Activated gamma-delta T cell (primary cell): ENCODE measurements around the gene OSGEP.

Source experiments
- DNase-seq: peaks from one replicate; lab custom pipeline; 2025; lab: John Stamatoyannopoulos, UW
- total RNA-seq, 2 donors: gene quantifications; one replicate each; lab custom pipeline; 2026; lab: John Stamatoyannopoulos, UW

Gene OSGEP
- total RNA-seq = 82.0 to 139 reads per million in 2 donors

DNA sequence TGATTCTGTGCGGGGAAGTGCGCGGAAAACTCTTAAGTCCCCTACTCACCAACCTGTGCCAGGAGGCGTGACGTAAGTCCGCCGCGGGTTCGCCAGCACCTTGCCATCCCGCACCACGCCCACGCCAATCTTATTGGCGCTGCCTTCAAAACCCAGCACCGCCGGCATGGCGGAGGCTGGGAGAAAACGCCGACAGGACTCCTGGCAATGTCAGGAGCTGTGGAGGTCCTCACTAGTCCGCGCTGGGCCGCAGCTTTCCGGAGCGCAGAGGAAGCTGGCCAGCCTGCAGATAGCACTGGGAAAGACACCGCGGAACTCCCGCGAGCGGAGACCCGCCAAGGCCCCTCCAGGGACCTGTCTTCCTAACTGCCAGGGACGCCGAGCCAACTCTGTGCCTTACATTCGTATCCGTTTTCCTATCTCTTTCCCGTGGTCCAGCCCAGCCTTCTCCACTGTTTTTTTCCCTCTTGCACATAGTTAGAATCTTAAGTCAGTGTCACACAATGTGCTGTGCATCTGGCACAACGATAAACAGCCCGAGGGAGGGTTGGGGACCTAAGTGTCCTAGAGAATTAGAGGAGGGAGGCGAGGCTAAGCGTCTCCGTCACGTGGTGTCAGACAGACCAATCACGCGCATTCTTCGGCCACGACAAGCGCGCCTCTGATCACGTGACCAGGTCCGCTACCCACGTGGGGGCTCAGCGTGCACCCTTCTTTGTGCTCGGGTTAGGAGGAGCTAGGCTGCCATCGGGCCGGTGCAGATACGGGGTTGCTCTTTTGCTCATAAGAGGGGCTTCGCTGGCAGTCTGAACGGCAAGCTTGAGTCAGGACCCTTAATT is at the start of gene OSGEP, which contains the start of gene APEX1:
OSGEP (minus strand) TSS at position 297 of the 839 bp plus-strand sequence; CDS start at position 168, 129 bp downstream.
APEX1 (plus strand) TSS at position 711 of the 839 bp plus-strand sequence. CDS start 420 bp downstream, outside the sequence.
- DNase-seq = peak; percentile 83

DNA sequence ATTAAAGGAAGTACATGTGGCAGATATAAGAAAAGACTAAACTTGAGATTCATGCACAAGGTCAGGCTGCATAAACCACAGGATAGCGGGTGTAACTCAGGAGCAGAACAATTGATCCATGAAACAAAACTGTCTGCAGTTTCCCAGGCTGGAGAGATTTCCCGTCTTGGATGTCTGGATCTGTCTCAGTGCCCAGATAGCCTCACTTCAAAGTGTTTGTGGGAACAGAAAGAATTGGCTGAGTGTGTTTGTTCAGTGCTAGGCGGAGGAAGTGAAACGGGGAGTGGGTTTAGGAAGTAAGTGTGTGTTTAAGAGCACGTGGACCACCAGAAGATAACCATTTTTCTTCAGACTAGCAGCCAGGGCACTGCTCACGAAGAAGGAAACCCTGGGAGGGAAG is 49.3 kb upstream of the OSGEP start:
- DNase-seq = no peak

DNA sequence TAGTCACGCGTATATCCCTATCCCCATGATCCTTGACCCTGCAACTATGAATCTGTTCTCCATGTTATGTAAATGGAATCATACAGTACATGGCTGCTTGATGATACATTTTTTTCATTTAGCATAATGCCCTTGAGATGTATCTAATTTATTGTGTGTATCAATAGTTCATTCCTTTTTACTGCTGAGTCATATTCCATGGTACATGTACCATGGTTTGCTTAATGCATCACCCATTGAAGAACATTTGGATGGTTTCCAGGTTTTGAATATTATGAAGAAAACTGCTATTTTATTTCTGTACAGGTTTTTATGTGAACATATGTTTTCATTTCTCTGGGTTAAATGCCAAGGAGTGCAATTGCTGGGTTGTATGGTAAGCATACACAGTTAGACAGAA is 46.7 kb upstream of the OSGEP start:
- no peak for DNase-seq

DNA sequence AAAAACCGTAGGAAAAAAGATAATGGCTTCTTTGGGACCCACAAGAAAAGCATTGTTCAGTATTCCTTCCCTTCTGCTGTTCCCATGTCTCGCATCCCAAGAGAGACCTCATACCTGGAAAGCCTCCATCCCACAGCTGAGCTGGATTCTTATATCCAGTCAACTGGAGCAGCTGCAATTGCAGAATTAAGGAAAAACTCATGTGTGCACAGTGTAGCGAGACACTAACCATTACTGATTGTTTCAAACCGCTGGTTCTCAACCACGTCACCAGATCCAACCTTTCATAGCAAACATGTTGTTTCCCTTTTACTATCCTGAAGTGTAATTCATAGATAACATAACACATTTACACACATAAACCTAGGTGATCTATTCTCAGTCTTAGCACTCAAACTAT is 45.3 kb upstream of the OSGEP start:
- DNase-seq = no peak

DNA sequence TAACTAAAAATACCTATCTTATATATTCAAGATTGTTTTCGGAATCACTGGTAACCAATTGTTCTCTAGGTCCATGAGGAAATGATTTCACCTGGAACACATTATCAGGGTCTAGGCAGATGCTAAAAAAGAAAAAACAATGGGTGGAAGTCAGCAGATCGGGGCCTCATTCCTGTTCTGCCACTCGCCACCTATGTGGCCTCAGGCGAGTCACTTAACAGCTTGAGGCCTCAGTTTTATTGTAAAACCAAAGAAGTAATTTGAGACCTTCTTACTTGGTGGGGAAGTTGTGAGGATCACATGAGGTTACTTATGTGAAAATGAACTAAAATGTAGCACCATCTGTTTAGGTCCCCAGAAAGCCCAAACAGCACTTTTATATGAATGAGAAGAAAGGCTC is 44.5 kb upstream of the OSGEP start:
- DNase-seq = no peak

DNA sequence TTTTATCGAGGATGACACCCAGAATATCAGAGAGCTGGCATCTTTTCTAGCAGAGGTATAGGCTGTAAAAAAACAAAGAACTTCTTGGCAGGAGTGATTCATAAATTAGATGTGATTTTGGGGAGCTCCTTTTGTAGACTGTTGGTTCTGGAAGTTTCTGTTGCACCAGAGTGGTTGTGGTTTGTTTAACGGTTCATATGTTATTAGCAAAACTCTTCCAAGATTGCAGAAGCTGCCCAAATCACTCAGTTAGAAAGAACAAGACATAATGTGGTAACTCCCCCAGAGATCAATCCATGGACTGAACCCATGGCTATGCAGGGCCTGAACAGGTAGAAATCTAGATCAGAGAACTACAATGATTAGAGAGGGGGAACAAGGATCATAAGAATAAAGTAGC is 44.0 kb upstream of the OSGEP start:
- DNase-seq = no peak

DNA sequence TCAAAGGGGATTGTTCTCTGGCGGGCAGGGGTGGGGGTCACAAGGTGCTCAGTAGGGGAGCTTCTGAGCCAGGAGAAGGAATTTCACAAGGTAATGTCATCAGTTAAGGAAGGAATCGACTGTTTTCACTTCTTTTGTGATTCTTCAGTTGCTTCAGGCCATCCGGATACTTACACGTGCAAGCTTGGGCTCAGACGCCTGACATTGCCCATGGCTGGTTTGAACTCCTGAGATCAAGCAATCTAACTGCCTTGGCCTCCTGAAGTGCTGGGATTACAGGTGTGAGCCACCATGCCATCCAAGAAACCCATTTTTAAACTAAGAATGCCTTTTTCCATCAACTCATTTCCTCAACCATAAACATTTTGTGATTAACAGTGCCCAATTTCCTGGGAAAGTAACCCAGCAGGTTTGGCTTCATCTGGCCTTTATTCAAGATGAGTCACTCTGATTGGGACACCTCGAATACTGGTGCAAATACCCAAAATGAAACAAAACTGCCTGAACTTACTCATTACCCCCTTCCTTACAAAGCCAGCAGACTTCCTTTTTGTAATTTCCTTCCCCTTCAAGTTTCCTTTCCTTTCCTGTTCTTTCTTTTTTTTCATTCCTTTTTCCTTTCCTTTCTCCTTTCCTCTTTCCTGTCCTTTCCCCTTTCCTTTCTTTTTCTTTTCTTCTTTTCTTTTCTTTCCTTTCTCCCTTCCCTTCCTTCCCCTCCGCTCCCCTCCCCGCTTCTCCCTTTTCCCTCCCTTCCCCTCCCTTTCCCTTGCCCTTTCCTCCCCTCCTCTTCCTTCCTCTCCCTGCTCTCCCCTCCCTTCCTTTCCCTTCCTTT is 40.5 kb upstream of the OSGEP start:
- no peak for DNase-seq

DNA sequence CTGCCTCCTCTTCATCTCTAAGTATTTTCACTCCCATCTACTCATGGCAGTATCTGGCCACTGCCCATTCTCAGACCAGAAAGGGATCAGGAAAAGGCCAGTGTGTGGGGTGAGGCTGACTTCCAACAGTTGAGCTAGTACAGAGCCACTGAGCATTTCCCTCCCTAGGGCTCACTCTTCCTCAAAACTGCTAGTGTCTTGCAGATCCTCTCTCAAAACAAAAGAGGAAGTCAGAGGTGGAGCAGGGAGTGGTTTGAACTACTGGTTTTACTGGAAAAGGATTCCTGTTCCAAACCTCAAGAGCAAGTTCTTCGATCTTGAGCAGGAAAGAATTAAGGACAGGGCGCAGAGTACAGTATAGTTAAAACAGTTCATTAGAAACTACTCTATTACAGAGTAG is 39.0 kb upstream of the OSGEP start:
- DNase-seq = no peak

DNA sequence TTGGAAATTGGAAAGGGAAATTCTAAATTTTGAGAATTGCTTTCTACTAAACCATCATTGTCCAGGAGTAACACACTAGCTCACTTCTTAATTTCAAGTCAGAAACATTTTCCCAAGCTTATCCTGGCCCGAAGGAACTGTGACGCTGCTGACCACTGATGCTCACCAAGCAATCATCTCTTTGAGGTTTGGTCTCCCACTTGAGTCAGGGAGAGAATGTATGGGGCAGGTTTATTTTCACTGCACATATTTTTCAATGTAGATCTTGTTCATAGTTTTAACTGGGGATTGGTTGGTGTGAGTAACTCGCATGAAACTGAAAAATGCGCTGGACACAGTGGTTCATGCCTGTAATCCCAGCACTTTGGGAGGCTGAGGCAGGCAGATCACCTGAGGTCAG is 37.9 kb upstream of the OSGEP start:
- no peak for DNase-seq

DNA sequence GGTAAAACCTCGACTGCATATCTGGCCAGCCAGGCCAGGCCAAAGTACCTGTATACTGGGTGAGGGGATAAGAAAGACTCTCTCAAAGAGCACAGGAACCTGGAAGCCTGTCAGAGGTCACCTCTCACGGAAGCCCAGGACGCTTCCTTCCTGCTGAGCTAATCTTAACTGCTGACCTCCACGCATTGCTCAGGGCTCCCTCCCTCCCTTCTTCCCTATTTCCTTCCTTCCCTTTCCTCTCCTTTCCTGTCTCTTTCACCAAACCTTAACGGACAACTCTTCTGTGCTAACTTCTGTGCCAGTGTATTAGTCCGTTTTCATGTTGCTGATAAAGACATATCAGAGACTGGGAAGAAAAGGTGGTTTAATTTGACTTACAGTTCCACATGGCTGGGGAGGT is 36.0 kb upstream of the OSGEP start:
- DNase-seq = no peak

DNA sequence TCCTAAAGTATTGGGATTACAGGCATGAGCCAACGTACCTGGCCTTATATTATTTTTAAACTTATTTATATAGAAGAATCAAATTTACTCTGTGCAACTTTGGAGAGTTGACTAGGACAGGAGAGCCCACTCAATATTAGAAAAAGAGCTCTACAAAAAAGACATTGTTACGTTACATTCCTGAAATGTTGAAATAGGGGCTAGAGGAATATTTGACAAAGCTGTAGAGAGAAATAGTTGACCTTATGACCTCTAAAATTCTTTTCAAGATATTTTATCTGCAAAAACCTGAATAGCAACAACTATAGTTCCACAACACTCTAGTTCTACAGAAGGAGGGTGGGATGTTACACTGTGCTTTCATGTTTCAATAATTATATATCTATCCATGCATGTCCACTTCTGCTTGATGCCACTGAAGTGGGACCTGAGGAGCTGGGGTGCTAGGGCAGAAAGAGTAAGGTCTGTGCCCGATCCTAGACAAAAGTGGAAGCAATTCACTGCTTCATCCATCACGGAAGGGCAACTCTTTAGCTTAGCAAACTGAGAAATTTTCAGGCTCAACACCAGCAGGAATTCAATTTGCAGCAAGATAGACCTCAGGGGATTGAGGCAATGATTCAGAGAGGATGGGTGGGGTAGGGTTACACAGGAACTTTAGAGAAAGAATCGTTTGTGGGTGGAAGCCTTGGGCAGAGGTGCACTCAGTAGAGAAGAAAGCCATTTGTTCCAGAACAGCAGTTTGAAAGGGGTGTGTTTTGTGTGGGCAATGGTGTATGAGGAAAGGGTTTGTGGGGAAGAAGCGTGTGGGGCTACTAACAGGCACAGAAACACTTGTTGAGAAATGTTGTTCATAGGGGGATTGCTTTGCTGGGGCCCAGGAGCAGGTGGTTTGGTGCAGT is 34.7 kb upstream of the OSGEP start:
- DNase-seq = no peak

DNA sequence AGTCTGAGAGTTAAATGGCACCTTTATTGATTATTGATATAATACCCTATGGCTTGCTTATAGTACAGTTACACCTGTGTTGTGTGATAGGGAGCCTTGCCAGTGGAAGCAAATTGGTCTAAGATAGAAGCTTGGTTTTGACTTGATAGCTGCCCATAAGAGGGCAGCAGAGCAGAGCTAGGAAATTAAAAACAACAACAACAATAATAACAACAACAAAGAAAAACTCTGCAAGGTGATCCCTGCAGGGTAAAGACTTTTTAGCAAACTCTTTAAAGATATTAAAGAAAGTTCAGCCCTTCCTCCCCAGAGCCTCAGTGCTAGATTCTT is 32.7 kb upstream of the OSGEP start:
- no peak for DNase-seq

DNA sequence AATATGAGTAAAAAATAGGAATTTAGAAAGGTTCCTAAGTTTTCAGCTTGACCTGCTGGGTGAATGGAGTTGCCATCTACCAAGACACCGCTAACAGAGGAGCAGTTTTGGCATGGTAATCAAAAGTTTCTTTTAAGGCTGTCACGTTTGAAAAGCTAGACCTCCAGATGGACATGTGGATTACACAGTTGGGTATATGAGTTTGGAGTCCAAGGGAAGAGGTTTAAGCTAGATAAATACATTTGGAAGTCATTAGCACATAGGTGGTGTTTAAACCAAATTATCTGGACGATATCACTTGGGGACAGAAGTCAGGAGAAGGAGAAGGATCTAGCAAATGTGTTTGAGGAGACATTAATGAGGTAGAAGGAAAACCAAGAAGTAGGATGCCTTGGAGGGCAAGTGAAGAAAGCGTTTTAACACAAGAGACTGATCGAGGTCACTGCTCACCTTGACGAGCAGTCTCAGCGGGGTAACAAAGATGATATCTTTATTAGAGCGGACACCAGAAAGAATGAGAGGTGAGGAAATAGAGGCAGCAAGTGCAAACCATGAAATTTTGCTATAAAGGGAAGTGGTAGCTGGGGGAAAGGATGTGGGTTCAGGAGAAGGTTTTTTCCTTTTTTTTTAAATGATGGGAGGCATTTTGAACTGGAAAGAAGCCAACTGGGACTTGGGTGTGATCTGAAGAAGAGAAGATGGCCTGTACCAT is 32.2 kb upstream of the OSGEP start:
- DNase-seq = no peak

DNA sequence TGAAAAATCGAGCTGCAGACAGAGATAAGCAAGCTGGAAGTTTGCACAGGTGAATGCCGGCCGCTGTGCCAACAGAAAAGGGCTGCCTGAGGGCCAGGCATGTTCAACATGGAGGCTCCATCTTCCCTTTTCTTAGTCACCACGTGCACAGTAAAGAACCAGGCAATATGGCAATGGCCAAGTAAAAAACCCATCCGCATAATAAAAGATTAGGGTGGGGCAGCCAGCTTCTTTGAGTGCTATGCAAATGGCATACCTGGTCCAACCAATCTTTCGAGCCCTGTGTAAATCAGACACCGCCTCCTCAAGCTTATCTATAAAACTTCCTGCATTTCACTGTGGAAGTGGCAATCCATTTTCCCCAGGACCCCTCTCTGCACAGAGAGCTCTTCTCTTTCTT is 31.3 kb upstream of the OSGEP start:
- DNase-seq = no peak

DNA sequence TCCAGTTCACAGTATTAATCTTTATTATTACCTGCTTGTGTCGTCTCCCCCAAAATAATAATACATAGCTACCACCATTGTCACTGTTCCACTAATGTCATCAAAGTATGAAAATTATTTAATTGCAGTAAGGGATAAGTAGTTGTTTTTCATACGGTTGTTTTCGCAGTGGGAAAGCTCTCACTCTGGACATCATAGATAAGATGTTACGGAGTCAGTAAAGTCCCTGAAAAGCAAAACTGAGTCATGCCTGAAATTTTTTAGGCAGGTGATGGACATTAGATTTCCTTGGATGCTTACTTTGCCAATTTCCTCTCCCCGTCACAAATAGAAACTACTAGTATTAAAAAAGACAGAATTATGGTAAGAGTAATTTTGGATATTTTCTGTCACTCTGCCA is 27.8 kb upstream of the OSGEP start:
- no peak for DNase-seq

DNA sequence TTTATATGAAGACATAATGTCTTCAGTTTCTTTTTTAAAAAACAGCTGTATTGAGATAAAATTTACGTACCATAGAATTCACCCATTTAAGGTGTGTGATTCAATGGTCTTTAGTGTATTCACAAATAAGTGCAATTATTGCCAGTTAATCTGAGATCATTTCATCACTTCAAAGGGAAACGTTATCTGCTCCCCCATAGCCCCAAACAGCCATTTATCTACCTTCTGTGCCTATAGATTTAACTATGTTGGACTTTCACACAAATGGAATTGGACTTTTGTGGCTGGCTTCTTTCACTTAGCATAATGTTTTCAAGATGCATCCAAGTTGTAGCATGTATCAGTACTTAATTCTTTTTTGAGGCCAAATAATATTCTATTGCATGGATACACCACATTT is 24.3 kb upstream of the OSGEP start:
- DNase-seq = no peak

DNA sequence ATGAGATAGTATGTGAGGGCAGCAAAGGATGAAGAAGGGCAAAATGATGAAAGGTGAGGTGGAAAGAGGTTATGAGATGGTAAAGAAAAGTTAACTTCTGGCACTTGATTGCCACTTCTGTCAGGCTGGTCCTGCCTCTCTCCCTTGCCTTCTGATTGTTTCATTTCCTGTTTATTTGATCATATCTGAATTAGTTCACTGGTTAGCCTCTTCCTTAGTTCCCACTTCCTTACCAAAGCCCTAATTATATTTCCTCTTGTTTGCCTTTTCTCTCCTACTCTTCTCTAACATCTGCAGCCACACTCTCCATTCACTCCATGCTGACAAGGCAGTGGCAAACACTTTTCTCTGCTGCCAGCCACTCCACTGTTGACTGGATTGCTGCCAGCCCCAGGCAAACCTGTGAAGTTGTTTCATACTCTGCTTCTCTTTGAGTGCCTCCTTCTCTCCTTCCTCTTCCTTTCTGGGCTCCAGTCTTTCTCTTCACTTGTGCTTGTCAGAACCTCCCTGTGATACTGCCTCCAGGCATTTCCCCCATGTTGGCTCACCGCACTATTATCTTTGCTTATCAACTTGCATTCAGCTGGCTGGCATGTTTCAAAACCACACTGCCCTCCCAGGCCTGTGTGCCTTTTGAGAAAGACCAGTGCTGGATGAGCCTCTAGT is 22.7 kb upstream of the OSGEP start:
- DNase-seq = no peak

DNA sequence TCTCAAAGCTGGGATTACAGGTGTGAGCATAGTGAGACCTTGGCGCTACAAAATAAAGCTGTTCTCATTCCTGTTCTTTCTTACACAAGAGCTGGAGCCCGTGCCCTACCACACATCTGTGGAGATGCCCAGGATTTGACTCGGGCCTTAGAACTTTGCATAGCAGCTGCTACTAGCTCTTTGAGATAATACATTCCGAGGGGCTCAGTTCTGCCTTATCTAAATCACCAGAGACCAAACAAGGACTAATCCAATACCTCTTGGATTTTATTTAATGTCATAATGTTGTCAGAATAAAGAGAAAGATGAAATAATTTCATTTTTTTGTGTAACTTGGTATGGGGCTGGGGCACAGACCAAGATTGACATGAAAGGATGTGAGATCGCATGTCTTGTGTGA is 22.2 kb upstream of the OSGEP start:
- no peak for DNase-seq

DNA sequence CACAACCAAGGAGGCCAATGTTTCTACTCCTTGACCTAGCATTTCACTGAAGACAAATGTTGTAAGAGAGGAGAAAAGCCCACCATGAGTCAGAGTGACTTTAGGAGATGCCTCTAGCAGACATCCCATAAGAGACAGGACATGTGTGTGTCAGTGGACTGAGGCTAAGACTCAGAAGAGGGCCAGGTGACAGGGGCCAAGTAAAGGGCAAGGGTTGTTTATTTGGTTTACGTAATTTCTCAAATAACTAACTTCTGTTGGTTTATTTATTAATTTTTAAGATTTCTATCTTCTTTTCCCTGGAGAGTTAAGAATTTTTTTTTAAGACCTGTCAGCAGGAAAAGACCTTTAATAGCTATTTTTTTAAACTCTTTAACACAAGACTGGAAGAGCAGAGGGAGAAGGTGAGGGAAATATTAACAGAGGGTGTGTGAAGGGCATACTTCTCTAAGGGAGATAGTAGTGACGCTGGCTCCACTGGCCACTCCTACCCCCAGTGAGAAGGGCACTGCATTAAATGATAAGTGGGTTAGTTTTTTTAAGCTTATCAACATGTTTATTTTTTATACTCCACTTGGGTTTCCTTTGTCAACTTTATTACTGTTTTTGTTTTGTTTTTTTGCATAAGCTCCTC is 18.0 kb upstream of the OSGEP start:
- DNase-seq = no peak

DNA sequence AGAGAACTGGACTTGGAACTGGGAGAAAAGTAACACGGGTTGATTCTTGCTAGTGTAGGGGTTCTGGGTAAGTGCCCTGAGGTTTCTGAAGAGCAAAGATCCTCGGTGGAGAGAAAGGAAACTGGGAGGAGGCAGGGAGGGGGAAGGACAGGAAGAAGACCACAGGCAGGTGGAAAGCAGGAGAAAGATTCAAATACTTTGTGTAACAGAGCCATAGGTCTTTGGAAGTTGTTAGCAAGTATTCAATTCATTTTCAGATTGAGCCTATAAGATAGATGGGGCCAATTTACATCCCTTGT is 15.9 kb upstream of the OSGEP start:
- DNase-seq = no peak
